CD4-positive, alpha-beta T cell (primary cell): ENCODE results near the gene GDI1. TPM values are rescaled to one million over a fixed set of nuclear protein-coding genes. Genes with fewer than 3 reads are reported as not detected.

Source experiments
- ATAC-seq: fragments of 200-7000 bp; cut with Tn5 transposase; one replicate; pipeline ENCODE4 v1.10.0; 2022; ENCODE audit warnings: mild to moderate bottlenecking; ENCODE audit not compliant: poor library complexity
- CTCF ChIA-PET: fragments of 350-600 bp; sonication (Branson Sonifier 250); formaldehyde crosslinking; loops from one replicate; lab custom pipeline; 2021; ENCODE audit warnings: antibody characterized with exemption, inconsistent platforms; lab: Charles Lee
- POLR2A ChIA-PET: fragments of 350-600 bp; sonication (Branson Sonifier 250); formaldehyde crosslinking; loops from one replicate; lab custom pipeline; 2021; ENCODE audit warnings: antibody characterized with exemption, inconsistent platforms; lab: Charles Lee
- DNase-seq, 14 experiments: peaks; one replicate each; pipeline ENCODE4 v3.0.0-alpha.2; 2013 to 2020; ENCODE audit warnings: mixed read lengths in 2 of 14
- H3K27ac ChIP-seq, 2 donors: one replicate each; pipeline versions ENCODE4 v1.5.1 to v1.7.0; 2013; ENCODE audit warnings: low read length in 2 of 2, low read depth in 1 of 2, mild to moderate bottlenecking in 1 of 2
- H3K27me3 ChIP-seq, 2 experiments: 1 replicate in 1 of 2; 2 replicates in 1 of 2; pipeline versions ENCODE4 v1.6.1 to v1.7.0; 2013; ENCODE audit warnings: low read length in 2 of 2, control low read depth in 1 of 2, mild to moderate bottlenecking in 1 of 2, moderate library complexity in 1 of 2; ENCODE audit not compliant: insufficient read depth in 2 of 2, control insufficient read depth in 1 of 2
- H3K36me3 ChIP-seq: one replicate; pipeline ENCODE4 v1.6.1; 2013; ENCODE audit warnings: low read length, control low read depth; ENCODE audit not compliant: insufficient read depth
- H3K4me1 ChIP-seq: one replicate; pipeline ENCODE4 v1.6.1; 2013; ENCODE audit warnings: low read length, control low read depth; ENCODE audit not compliant: insufficient read depth
- H3K4me3 ChIP-seq: one replicate; pipeline ENCODE4 v1.5.1; 2013; ENCODE audit warnings: mild to moderate bottlenecking, low read length, moderate library complexity
- H3K9me3 ChIP-seq, 2 experiments: 1 replicate in 1 of 2; 2 replicates in 1 of 2; pipeline versions ENCODE4 v1.6.1 to v1.7.0; 2013; ENCODE audit warnings: low read length in 2 of 2, mild to moderate bottlenecking in 2 of 2, control low read depth in 1 of 2, moderate library complexity in 1 of 2; ENCODE audit not compliant: control insufficient read depth in 1 of 2, insufficient read depth in 1 of 2
- H3K27ac Mint-ChIP-seq: one replicate; pipeline ENCODE4 v1.8.0; 2020; ENCODE audit warnings: mixed read lengths
- H3K27me3 Mint-ChIP-seq: one replicate; pipeline ENCODE4 v1.8.0; 2021; ENCODE audit warnings: mixed read lengths
- H3K36me3 Mint-ChIP-seq: one replicate; pipeline ENCODE4 v1.8.0; 2021; ENCODE audit warnings: low read depth, mixed read lengths
- H3K4me1 Mint-ChIP-seq: one replicate; pipeline ENCODE4 v1.8.0; 2021; ENCODE audit warnings: low read depth, mixed read lengths
- H3K4me3 Mint-ChIP-seq: one replicate; pipeline ENCODE4 v1.8.0; 2020; ENCODE audit warnings: mild to moderate bottlenecking, mixed read lengths
- H3K9me3 Mint-ChIP-seq: one replicate; pipeline ENCODE4 v1.8.0; 2020; ENCODE audit warnings: mixed read lengths
- intact Hi-C, 2 experiments: fragments of 100-400 bp; cut with DNase I in 1 of 2; cut with micrococcal nuclease in 1 of 2; formaldehyde crosslinking; loops; one replicate each; pipeline versions ENCODE4 v1.15.1 to v1.9.0; 2023 to 2025; cut with DNase I, micrococcal nuclease
- total RNA-seq, 174 experiments: library from RNA in 2 of 174; stranded (reverse) in 2 of 174; gene quantifications; one replicate each; pipeline ENCODE4 v1.2.3 and lab custom pipeline; 2021 to 2026
- TF ChIP-seq, protein P1 (sequence below): fragments of 200-600 bp; IDR thresholded peaks from one replicate; pipeline ENCODE4 v1.8.0; 2022; ENCODE audit warnings: antibody characterized with exemption, mild to moderate bottlenecking

The GDI1 gene
- total RNA-seq, 2 experiments from 2014 or later = 144 to 145 TPM

DNA sequence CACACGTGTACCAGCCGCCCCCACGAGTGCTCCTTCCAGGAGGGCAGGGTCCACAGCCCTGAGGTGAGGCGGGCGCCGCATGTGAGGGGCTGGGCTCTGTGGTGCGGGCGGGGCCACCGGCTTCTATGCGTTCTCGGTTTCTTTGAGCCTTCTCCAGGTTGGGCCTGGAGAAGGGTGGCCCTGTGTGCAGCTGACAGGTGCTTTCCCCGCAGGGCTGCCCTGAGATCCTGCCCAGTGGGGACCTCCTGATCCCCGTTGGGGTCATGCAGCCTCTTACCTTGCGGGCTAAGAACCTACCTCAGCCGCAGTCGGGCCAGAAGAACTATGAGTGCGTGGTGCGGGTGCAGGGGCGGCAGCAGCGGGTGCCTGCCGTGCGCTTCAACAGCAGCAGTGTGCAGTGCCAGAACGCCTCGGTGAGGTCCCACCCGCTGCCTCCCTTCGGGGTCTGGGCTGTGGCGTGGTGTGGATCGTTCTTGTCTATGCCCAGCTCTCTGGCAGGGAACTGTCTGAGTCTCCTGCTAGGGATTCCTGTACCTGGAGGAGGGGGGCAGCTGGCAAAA lies 27.9 kb downstream of the GDI1 start:
- H3K36me3 Mint-ChIP-seq = peaks cover 22% of the 10 kb centered on the region
- H3K27ac Mint-ChIP-seq = no peak overlapping the region
- Histone ChIP-seq H3K27ac (no peak overlapping the region), H3K4me1 (peaks cover 5% of the 10 kb centered on the region), H3K27me3 (no peaks in the 10 kb centered on the region), H3K36me3 (peaks cover 63% of the 10 kb centered on the region), H3K9me3 (no peaks in the 10 kb centered on the region), H3K4me3 (no peak overlapping the region)
- H3K4me3 Mint-ChIP-seq = no peak overlapping the region
- TF ChIP-seq, protein P1, sequence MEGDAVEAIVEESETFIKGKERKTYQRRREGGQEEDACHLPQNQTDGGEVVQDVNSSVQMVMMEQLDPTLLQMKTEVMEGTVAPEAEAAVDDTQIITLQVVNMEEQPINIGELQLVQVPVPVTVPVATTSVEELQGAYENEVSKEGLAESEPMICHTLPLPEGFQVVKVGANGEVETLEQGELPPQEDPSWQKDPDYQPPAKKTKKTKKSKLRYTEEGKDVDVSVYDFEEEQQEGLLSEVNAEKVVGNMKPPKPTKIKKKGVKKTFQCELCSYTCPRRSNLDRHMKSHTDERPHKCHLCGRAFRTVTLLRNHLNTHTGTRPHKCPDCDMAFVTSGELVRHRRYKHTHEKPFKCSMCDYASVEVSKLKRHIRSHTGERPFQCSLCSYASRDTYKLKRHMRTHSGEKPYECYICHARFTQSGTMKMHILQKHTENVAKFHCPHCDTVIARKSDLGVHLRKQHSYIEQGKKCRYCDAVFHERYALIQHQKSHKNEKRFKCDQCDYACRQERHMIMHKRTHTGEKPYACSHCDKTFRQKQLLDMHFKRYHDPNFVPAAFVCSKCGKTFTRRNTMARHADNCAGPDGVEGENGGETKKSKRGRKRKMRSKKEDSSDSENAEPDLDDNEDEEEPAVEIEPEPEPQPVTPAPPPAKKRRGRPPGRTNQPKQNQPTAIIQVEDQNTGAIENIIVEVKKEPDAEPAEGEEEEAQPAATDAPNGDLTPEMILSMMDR = no peak
- H3K4me1 Mint-ChIP-seq = no peaks in the 10 kb centered on the region
- CTCF ChIA-PET = no interaction called here
- POLR2A ChIA-PET = no interaction called here
- no peaks in the 10 kb centered on the region for H3K27me3 Mint-ChIP-seq
- ATAC-seq (no peak), DNase-seq (no peak)
- H3K9me3 Mint-ChIP-seq = no peaks in the 10 kb centered on the region
- intact Hi-C loops = no loop called here

DNA sequence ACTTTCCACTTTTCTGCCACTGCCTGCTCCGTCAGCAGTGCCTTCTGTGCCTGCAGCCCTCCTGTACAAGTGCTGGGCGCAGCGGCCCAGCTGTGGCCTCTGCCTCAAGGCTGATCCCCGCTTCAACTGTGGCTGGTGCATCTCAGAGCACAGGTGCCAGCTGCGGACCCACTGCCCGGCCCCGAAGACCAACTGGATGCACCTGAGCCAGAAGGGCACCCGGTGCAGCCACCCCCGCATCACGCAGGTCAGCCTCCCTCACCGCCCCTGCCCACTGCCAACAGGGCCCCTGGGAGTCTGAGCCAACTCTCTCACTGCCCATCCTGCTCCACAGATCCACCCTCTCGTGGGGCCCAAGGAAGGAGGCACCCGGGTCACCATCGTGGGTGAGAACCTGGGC lies 28.6 kb downstream of the GDI1 start:
- no peak overlapping the region for H3K27ac Mint-ChIP-seq
- ChIA-PET POLR2A (no interaction called here), CTCF (no interaction called here)
- no peaks in the 10 kb centered on the region for H3K27me3 ChIP-seq
- H3K36me3 ChIP-seq = peaks cover 70% of the 10 kb centered on the region
- no peak overlapping the region for H3K4me3 Mint-ChIP-seq
- ATAC-seq (no peak), DNase-seq (no peak)
- TF ChIP-seq, protein P1 = no peak
- intact Hi-C loops = no loop called here
- H3K4me1 Mint-ChIP-seq = no peaks in the 10 kb centered on the region
- no peaks in the 10 kb centered on the region for H3K9me3 ChIP-seq
- no peak overlapping the region for H3K27ac ChIP-seq
- H3K4me1 ChIP-seq = no peaks in the 10 kb centered on the region
- H3K27me3 Mint-ChIP-seq = no peaks in the 10 kb centered on the region
- H3K4me3 ChIP-seq = no peak overlapping the region
- H3K36me3 Mint-ChIP-seq = peaks cover 26% of the 10 kb centered on the region
- no peaks in the 10 kb centered on the region for H3K9me3 Mint-ChIP-seq

GRCh38 chrX:154466036-154466435 lies 29.1 kb downstream of the GDI1 start:
- H3K4me3 Mint-ChIP-seq = no peak overlapping the region
- no peak for DNase-seq

More at GRCh38 chrX:154466036-154466435, 29.1 kb downstream of the GDI1 start:
- Histone ChIP-seq H3K9me3 (no peaks in the 10 kb centered on the region), H3K4me3 (no peak overlapping the region), H3K27me3 (no peaks in the 10 kb centered on the region), H3K36me3 (peaks cover 69% of the 10 kb centered on the region), H3K27ac (no peak overlapping the region), H3K4me1 (no peaks in the 10 kb centered on the region)
- peaks cover 26% of the 10 kb centered on the region for H3K36me3 Mint-ChIP-seq
- no peak for ATAC-seq
- CTCF ChIA-PET = no interaction called here
- intact Hi-C loops = no loop called here
- TF ChIP-seq, protein P1 = no peak
- H3K9me3 Mint-ChIP-seq = no peaks in the 10 kb centered on the region
- H3K27ac Mint-ChIP-seq = no peak overlapping the region
- H3K27me3 Mint-ChIP-seq = no peaks in the 10 kb centered on the region
- no peaks in the 10 kb centered on the region for H3K4me1 Mint-ChIP-seq
- POLR2A ChIA-PET = no interaction called here
